Measurements from ENCODE around the gene ZNF688.
"Not testable (repeated sequence)": the region's sequence is repeated elsewhere in the genome, so short reads cannot be mapped to it uniquely, and the experiment has no call there.

The ZNF688 gene

GRCh38 chr16:30528799-30529457 is 42.6 kb downstream of the ZNF688 start:
- H3K4me1 ChIP-seq (ENCODE audit: insufficient read depth, low read length), result peaks cover 10% of the 10 kb centered on the region
- 81% methylated on average over 4 of the region's 4 CpGs for WGBS
- no peak overlapping the region for H3K9ac ChIP-seq (ENCODE audit: low read depth, low read length)
- no peaks in the 10 kb centered on the region for H3K27me3 ChIP-seq (ENCODE audit: insufficient read depth, low read length)
- peaks cover 17% of the 10 kb centered on the region for H3K36me3 ChIP-seq (ENCODE audit: insufficient read depth, low read length)
- H3K27ac ChIP-seq (ENCODE audit: low read depth, low read length), result no peak overlapping the region
- no peak overlapping the region for H3K4me3 ChIP-seq (ENCODE audit: low read length)
- H3K9me3 ChIP-seq (ENCODE audit: insufficient read depth, low read depth, low read length), result no peaks in the 10 kb centered on the region

- peak overlapping the region; percentile 77 for H3K4me3 ChIP-seq (ENCODE audit: low read length)
- peak overlapping the region; percentile 75 for H3K9ac ChIP-seq (ENCODE audit: low read depth, low read length)
- peaks cover 7% of the 10 kb centered on the region for H3K4me1 ChIP-seq (ENCODE audit: insufficient read depth, low read length)
- peak overlapping the region; percentile 85 for H3K27ac ChIP-seq (ENCODE audit: low read depth, low read length)
- no peaks in the 10 kb centered on the region for H3K27me3 ChIP-seq (ENCODE audit: insufficient read depth, low read length)
- H3K36me3 ChIP-seq (ENCODE audit: insufficient read depth, low read length), result peaks cover 17% of the 10 kb centered on the region
- WGBS, result 51% methylated on average over 14 of the region's 14 CpGs
- H3K9me3 ChIP-seq (ENCODE audit: insufficient read depth, low read depth, low read length), result no peaks in the 10 kb centered on the region
Observed at GRCh38 chr16:30527635-30528178, 43.8 kb downstream of the ZNF688 start.

GRCh38 chr16:30526823-30527634 is 44.5 kb downstream of the ZNF688 start:
- peak overlapping the region; percentile 77 for H3K4me3 ChIP-seq (ENCODE audit: low read length)
- WGBS, result under 1% methylated on average over 79 of the region's 79 CpGs
- peaks cover 7% of the 10 kb centered on the region for H3K4me1 ChIP-seq (ENCODE audit: insufficient read depth, low read length)
- H3K9ac ChIP-seq (ENCODE audit: low read depth, low read length), result peak overlapping the region; percentile 84
- H3K27me3 ChIP-seq (ENCODE audit: insufficient read depth, low read length), result no peaks in the 10 kb centered on the region
- H3K9me3 ChIP-seq (ENCODE audit: insufficient read depth, low read depth, low read length), result no peaks in the 10 kb centered on the region
- H3K27ac ChIP-seq (ENCODE audit: low read depth, low read length), result peak overlapping the region; percentile 94
- peaks cover 15% of the 10 kb centered on the region for H3K36me3 ChIP-seq (ENCODE audit: insufficient read depth, low read length)

GRCh38 chr16:30526137-30526822 is 45.2 kb downstream of the ZNF688 start, which contains the start of gene ZNF768:
Gene ZNF768, minus strand, starts transcription at chr16:30526566. Its CDS starts 153 bp downstream, at chr16:30526413.
- no peaks in the 10 kb centered on the region for H3K9me3 ChIP-seq (ENCODE audit: insufficient read depth, low read depth, low read length)
- peaks cover 7% of the 10 kb centered on the region for H3K4me1 ChIP-seq (ENCODE audit: insufficient read depth, low read length)
- under 1% methylated on average over 69 of the region's 73 CpGs for WGBS
- peak within 1 kb of the TSS; percentile 77 for H3K4me3 ChIP-seq (ENCODE audit: low read length)
- peaks cover 10% of the 10 kb centered on the region; the same call in 1 of the 2 replicates for H3K36me3 ChIP-seq (ENCODE audit: insufficient read depth, low read length)
- peak within 1 kb of the TSS; percentile 84 for H3K9ac ChIP-seq (ENCODE audit: low read depth, low read length)
- no peaks in the 10 kb centered on the region for H3K27me3 ChIP-seq (ENCODE audit: insufficient read depth, low read length)
- peak within 1 kb of the TSS; percentile 94 for H3K27ac ChIP-seq (ENCODE audit: low read depth, low read length)

GRCh38 chr16:30525844-30526136 is 45.7 kb downstream of the ZNF688 start:
- H3K4me3 ChIP-seq (ENCODE audit: low read length), result peak overlapping the region; percentile 77
- 70% methylated on average over 4 of the region's 4 CpGs for WGBS
- H3K9ac ChIP-seq (ENCODE audit: low read depth, low read length), result peak overlapping the region; percentile 70; the same call in 1 of the 2 replicates
- H3K4me1 ChIP-seq (ENCODE audit: insufficient read depth, low read length), result peaks cover 7% of the 10 kb centered on the region
- H3K27ac ChIP-seq (ENCODE audit: low read depth, low read length), result no peak overlapping the region; the same call in 1 of the 2 replicates
- H3K36me3 ChIP-seq (ENCODE audit: insufficient read depth, low read length), result 0 out of 2 replicates have a peak, but pooled peaks cover 8% of the 10 kb centered on the region
- H3K27me3 ChIP-seq (ENCODE audit: insufficient read depth, low read length), result no peaks in the 10 kb centered on the region
- H3K9me3 ChIP-seq (ENCODE audit: insufficient read depth, low read depth, low read length), result no peaks in the 10 kb centered on the region

GRCh38 chr16:30524575-30525568 is 46.6 kb downstream of the ZNF688 start:
- Histone ChIP-seq H3K9ac (ENCODE audit: low read depth, low read length) (no peak overlapping the region), H3K4me3 (ENCODE audit: low read length) (no peak overlapping the region), H3K9me3 (ENCODE audit: insufficient read depth, low read depth, low read length) (no peaks in the 10 kb centered on the region), H3K27me3 (ENCODE audit: insufficient read depth, low read length) (no peaks in the 10 kb centered on the region), H3K36me3 (ENCODE audit: insufficient read depth, low read length) (0 out of 2 replicates have a peak, but pooled peaks cover 8% of the 10 kb centered on the region), H3K27ac (ENCODE audit: low read depth, low read length) (no peak overlapping the region), H3K4me1 (ENCODE audit: insufficient read depth, low read length) (peaks cover 7% of the 10 kb centered on the region)
- 96% methylated on average over 60 of the region's 60 CpGs for WGBS

GRCh38 chr16:30523768-30524574 is 47.5 kb downstream of the ZNF688 start:
- H3K9me3 ChIP-seq (ENCODE audit: insufficient read depth, low read depth, low read length), result no peaks in the 10 kb centered on the region
- WGBS, result 93% methylated on average over 26 of the region's 26 CpGs
- 0 out of 2 replicates have a peak, but pooled peaks cover 8% of the 10 kb centered on the region for H3K36me3 ChIP-seq (ENCODE audit: insufficient read depth, low read length)
- no peak overlapping the region for H3K4me3 ChIP-seq (ENCODE audit: low read length)
- H3K4me1 ChIP-seq (ENCODE audit: insufficient read depth, low read length), result peaks cover 7% of the 10 kb centered on the region
- H3K27ac ChIP-seq (ENCODE audit: low read depth, low read length), result no peak overlapping the region
- no peak overlapping the region for H3K9ac ChIP-seq (ENCODE audit: low read depth, low read length)
- no peaks in the 10 kb centered on the region for H3K27me3 ChIP-seq (ENCODE audit: insufficient read depth, low read length)

- H3K9ac ChIP-seq (ENCODE audit: low read depth, low read length); H3K27me3 ChIP-seq (ENCODE audit: insufficient read depth, low read length); H3K4me1 ChIP-seq (ENCODE audit: insufficient read depth, low read length); H3K36me3 ChIP-seq (ENCODE audit: insufficient read depth, low read length); H3K4me3 ChIP-seq (ENCODE audit: low read length); H3K27ac ChIP-seq (ENCODE audit: low read depth, low read length); H3K9me3 ChIP-seq (ENCODE audit: insufficient read depth, low read depth, low read length): not testable (repeated sequence)
- WGBS, result 94% methylated on average over 11 of the region's 12 CpGs
Observed at GRCh38 chr16:30522702-30523463, 48.6 kb downstream of the ZNF688 start.

- H3K36me3 ChIP-seq (ENCODE audit: insufficient read depth, low read length), result 0 out of 2 replicates have a peak, but pooled peaks cover 8% of the 10 kb centered on the region
- no peak overlapping the region for H3K27ac ChIP-seq (ENCODE audit: low read depth, low read length)
Observed at GRCh38 chr16:30521873-30522641, 49.5 kb downstream of the ZNF688 start.

More at GRCh38 chr16:30521873-30522641, 49.5 kb downstream of the ZNF688 start:
- Histone ChIP-seq H3K9ac (ENCODE audit: low read depth, low read length) (no peak overlapping the region), H3K27me3 (ENCODE audit: insufficient read depth, low read length) (no peaks in the 10 kb centered on the region), H3K9me3 (ENCODE audit: insufficient read depth, low read depth, low read length) (no peaks in the 10 kb centered on the region), H3K4me3 (ENCODE audit: low read length) (no peak overlapping the region), H3K4me1 (ENCODE audit: insufficient read depth, low read length) (no peaks in the 10 kb centered on the region)
- WGBS, result 81% methylated on average over 11 of the region's 11 CpGs
